ENCODE results near the gene SGCA.

DNA sequence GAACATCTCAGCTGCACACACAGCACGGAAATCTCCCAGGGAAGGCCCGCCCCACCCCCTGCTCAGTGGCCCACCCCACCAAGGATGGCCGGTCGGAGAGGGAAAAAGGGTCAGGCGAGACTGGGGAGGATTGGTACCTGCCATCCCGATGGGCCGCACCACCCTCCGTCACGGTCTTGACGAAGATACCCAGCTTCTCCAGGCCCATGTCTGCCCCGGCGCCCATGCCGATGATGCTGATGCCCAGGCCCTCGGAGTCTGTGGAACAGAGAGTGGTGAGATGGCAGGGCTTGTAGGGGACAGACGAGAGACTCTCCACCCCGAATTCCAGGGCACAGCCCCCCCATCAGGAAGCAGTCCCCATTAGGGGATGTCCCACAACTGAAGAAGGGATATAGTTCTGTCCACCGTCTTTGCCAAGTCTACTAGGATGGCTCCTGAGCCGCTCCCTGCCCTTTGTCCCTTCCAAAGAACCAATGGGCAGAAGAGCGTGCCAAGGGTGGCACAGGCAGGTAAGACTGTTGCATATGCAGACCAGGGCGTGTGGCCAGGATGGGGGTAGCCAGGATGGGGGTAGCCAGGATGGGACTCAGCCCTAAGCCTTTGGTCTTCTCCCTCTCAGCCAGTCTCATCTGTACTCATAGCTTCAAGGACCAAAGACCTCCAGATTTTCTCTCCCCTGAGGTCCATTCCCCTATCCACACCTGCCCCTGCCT lies 22.2 kb upstream of the SGCA start:
- TF ChIP-seq ZNF597 (CRISPR knock-in tag; IDR thresholded peaks at IDR 0.05) (no peak), DMTF1 (CRISPR knock-in tag; IDR thresholded peaks at IDR 0.05) (no peak), XRCC5 (optimal IDR thresholded peaks at IDR 0.05; ENCODE audit: low read length) (no peak), BORCS8-MEF2B (CRISPR knock-in tag; IDR thresholded peaks at IDR 0.05) (no peak), SKIL (CRISPR knock-in tag; IDR thresholded peaks at IDR 0.05; ENCODE audit: borderline replicate concordance) (no peak), FOXM1 (CRISPR knock-in tag; IDR thresholded peaks at IDR 0.05) (no peak)
- TF ChIP-seq, protein P1, sequence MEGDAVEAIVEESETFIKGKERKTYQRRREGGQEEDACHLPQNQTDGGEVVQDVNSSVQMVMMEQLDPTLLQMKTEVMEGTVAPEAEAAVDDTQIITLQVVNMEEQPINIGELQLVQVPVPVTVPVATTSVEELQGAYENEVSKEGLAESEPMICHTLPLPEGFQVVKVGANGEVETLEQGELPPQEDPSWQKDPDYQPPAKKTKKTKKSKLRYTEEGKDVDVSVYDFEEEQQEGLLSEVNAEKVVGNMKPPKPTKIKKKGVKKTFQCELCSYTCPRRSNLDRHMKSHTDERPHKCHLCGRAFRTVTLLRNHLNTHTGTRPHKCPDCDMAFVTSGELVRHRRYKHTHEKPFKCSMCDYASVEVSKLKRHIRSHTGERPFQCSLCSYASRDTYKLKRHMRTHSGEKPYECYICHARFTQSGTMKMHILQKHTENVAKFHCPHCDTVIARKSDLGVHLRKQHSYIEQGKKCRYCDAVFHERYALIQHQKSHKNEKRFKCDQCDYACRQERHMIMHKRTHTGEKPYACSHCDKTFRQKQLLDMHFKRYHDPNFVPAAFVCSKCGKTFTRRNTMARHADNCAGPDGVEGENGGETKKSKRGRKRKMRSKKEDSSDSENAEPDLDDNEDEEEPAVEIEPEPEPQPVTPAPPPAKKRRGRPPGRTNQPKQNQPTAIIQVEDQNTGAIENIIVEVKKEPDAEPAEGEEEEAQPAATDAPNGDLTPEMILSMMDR (CRISPR knock-in tag; IDR thresholded peaks at IDR 0.05), result no peak
